GM19099 (cell line): ENCODE measurements around the gene CTBP2.

Experiments
- POLR2A ChIP-seq: IDR thresholded peaks from 3 replicates; pipeline ENCODE4 v1.6.1; 2011; ENCODE audit warnings: low read depth; ENCODE audit not compliant: insufficient read length; ENCODE audit errors: extremely low read depth

CTBP2 gene

DNA sequence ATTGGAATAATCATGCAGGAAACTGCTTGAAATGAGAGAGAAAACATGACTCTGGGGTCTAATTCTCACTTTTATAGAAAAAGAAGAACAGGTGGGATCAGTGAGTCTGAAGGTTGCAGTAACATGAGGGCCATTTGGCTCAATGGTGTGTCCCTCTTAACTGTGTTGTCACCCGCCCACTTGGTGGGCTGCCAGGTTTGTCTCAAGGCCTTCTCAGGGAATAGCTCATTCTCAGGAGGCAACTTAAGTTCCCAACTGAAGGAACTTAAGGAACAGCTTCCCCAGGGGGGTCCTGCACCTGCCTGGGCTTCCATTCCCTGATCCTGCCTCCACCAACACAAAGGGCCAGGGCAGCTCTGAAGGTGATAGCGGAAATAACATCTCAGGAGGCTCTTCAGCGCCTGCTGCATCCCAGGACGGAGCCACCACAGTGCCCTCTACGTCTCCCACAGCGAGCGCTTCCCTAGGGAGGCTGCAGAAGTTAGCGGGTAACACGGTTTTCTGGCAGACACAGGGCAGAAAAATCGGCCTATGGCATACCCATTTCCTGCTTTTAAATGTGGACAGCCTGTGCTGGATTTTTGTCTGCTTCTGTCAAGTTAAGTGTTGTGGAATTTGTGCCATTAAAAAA lies 129.7 kb downstream of the CTBP2 start:
- TF ChIP-seq POLR2A: no peak

DNA sequence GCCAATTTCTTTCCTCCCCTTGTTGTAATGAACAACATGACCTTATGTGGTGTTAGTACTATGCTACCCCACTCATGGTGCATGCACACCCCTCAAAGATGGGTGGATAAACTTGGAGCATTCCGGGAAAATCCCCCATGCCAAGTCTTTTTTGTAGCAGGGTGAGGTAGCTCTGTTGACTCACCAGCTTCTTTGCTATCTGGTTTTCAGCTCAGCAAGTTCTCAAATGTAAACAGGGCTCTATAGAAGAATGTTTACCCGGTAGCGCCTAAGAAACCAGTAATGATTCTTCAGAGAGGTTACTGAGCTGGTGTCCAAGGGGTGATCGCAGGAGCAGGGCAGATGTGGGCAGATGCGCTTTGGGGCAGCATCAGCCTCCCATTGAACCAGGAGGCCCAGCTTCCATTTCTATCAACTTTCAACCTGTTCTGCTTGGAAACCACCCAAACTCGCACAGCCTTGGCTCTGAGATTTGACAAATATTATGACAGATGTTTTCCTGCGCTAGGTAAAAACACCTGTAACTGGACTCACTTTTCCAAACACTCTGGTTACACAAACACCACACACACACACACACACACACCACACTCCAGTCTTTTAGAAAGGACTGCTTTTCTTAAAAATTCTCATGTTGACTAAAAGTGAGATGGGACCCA lies 130.7 kb downstream of the CTBP2 start:
- no peak for TF ChIP-seq POLR2A

DNA sequence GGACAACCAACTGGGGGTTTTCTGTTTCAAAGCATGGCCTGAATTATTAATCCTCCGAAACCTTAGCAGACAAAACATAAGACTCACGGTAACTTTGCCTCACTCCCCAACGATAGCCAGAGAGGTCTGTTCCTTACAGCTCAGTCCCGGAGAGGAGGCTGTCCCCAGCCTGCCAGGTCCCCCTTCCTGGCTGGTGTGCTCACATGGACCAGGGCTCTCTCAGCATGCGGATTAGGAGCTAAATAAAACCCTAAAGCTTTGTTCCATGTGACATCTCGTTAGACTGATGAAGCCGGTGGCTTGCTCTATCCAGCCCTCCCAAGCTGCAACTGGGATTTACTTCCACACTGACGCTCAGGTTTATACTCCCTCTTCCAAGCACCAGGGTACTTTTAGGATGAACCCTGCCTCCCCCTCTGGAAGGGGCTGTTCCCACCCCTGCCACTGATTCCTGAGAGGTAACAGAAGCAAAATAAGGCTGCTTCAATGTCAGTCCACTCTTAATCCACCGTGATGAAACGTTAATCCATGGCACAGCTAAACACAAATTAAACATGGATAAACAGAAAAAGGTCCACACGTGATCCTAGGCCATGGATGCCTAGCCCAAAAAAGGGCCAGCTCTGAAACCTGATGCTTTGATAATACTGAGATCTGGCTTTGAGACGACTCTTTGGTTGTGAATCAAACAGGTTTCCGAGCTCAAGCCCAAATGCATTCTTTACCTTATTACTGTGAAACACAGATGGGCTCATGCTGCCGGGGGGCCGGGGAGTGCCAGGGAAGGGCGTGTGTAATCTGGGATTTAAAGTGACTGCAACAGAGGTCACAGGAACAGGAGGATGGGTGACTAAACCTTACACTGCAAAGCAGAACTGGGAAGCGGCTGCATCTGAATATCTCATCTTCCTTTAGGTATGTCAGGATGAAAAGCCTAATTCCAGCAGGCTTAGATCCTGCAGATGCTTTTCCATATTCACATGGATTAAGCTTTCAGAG lies 132.2 kb downstream of the CTBP2 start:
- TF ChIP-seq POLR2A: no peak

DNA sequence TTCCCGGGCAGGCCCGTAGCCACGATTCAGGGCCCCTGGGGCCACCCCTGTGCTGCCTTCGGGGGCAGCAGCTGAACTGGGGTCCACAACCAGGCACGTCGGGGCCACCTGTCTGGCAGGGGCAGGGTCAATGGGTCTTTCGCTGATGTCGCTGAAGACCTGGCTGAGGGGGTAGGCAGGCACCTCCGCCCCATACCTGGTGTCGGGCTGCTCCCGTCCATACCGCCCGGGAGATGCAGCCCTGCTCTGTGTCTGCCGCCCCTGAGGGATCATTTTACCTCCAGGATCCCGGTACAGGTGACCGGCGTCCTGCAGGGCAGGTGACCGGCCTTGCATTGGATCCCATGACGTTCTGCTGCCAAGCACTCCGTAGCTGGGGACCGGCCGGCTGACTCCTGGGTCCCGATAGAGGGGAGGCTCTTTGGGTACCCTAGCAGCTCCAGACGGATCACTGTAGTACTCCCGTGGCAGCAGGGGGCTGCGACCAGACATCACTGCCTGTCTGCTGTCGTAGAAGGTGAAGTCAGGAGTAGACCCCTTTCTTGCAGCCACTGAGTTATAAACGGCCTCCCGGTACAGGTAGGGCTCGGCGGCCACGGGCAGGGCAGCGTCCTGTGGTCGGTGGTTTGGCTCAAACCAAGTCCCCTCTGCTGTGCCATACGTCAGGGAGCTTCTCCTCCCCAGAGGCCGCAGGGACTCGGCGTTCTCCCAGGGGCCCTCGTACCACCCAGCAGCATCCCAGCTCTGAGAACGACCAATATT lies 133.2 kb downstream of the CTBP2 start:
- no peak for TF ChIP-seq POLR2A

DNA sequence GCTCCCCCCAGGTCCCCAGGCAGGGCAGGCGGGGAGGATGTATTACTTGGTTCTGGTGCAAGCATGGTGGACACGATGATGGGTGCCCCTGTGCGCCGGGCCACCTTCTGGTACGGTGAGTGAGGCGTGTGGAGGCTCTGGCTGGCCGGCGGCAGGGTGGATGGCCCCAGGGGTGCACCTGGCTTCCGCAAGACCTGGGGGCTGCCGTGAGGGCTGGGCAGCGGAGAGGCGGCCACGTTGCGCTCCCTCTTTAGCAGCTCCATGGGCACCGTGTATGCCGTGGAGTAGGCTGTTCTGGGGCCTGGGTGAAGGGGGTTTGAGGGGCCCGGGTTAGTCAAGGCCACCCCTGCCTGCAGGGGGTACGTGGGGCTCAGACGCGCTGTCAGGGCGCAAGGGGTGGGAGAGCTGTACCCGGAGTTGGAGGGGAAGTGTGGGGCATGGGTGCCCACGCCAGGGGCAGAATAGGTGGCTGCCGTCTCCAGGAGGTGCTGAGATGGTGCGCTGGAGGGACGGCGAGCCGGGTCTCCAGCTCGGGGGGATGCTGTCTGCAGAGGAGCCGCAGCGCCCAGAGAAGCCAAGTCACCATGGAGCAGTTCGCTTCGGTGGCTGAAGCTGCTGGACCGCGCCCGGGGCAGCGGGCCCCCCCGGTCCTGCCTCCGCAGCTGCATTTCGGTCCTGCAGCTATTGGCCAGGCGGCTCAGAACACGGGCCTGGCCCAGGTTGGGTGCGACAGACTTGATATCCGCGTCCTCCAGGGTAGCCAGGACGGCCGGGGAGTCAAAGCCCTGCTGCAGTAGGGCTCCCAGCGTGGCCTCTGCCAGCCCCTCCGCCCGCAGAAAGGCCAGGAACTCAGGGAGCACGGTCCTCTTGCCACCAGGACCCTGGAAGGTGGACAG lies 134.1 kb downstream of the CTBP2 start:
- TF ChIP-seq POLR2A: no peak

DNA sequence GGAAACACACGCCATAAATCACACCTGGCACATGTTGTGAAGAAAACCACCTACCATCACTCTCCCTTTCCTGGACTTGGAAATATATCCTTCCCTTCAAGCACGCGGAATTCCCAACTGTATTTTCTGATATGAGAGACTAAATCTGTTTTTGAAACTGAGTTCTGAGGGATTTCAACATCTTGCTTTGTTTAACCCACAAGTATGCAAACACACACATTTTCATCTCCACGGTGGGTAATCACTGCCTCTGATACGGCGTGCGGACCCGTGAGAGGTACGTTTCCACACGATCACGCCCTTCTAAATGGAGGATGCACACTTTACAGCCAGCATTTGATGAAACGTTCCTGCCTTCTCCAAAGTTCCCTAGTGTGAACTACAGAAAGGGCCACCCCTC lies 135.0 kb downstream of the CTBP2 start:
- TF ChIP-seq POLR2A: no peak

DNA sequence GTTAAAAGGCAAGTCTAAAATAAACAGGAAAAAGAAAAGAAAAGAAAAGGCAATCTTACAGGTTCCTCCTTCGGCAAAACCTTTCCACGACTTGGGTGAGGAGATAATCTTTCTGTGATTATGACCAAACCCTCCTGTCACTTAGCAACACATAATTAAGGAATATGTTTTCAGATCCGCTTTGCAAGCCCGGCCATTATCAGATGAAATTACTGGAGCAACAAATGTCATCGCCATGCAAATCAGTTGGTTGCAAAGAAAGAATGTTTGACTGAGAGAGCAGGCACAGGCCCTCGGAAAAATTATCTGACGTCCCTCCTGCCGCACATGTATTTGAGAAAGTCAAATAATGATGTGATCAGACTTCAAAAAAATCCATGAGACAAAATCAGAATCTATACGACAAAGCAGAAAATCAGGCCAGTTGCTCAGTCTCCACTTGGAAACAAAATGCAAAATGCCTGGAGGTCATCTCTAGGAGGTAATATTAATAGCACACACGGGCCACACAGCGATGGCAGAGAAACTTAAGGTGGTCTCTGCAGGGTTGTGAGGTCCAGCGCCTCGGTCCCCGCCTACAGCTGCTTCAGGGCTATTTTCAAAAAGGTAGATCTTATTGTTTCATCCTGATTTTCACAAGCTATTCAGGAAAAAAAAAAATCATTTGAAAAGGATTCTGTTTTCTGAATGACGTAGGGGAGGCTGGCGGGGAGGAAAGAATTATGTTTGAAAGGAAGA lies 135.7 kb downstream of the CTBP2 start:
- TF ChIP-seq POLR2A: no peak

DNA sequence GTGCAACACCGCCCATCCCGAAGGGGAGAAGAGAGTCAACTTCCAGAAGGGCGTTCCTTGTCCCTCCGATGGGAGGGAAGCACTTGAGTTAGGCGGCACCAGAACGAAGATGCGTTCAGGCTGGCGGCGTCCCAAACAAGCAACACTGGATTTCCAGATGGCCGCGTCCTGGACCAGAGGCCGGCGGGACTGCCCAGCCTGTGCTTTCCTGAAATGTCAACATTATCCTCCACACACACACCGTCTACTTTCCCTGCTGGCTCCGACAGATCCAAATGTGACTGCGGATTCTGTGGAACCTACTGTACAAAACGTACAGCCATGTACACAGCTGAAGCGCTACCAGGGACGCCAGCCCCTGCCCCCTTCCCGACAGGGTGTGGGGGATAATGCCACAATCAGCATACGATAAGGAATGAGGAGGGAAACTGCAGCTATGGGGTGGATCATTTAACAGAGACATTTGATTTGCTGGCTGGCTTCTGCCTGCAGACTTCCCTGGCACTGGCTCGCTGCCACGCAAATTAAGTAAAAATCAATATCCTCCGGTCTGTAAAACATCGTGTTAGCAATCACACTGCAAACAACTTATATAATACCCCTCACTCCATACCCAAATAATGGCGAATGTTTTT lies 136.4 kb downstream of the CTBP2 start:
- TF ChIP-seq POLR2A: no peak

DNA sequence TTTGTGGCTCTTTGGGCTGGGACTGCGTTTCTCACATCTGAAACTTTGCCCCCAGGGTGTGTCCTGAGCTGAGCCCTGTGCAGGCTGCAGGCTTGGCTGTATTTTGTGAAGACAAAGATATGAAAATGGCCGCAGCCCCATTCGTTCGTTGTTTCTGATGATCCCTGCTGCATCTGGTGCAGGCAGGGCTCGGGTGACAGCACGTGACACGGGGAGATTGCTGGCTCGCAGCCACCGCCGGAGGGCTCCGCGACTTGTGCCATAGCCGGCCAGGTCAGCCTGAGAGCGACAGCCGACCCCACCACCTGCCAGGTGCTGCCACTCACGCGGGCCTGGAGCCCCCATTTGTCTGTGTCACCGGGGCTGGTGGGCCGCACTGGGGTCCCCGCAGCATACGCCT lies 137.1 kb downstream of the CTBP2 start:
- no peak for TF ChIP-seq POLR2A

DNA sequence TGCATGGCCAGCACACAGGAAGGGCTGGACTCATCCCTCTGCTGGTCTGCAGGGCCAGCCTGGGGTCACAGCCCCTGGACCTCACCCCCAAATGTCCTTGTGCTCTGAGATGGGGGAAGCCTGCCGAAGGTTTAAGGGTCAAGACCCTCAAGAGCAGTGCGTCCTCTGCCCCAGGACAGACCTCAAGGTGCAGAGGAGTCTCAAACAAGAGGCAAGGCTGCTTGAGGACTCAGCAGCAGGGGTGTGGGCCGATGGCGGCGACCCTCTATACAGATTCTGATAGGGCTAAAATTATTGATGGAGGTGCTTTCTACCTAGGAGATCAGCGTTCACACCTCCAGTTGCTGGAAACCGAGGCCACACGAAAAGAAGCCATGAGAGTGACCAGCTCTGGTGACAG lies 137.7 kb downstream of the CTBP2 start:
- no peak for TF ChIP-seq POLR2A

DNA sequence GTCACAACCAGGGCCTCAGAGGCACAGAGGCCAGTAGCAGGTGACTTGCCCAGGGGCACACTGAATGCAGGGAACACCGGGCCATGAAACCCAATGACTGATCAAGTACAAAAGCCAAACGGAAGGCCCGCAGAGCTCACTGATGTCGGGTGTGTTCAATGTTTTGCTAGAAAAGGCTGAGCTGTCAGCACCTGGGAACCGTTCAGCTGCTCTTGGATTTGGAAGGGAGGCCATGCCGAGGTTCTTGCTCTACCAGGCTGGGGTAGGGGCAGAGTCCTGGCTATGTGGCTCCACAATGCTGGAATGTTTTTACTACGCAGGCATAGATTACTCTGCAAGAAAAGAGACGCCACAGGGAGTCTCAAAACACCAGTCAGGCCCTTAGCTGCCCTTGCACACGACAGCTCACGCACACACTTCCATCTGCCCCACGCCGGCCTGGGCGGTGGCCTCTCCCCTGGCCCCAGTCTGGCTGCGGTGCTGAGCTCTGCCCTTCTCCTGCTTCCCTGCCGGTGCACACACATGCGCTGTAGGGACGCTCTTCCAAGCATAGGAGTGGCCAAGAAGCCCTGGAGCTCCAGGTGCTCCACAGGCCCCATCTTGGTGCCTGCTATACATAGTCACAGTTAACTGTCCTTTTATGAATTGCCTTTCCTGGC lies 138.5 kb downstream of the CTBP2 start:
- TF ChIP-seq POLR2A: no peak

DNA sequence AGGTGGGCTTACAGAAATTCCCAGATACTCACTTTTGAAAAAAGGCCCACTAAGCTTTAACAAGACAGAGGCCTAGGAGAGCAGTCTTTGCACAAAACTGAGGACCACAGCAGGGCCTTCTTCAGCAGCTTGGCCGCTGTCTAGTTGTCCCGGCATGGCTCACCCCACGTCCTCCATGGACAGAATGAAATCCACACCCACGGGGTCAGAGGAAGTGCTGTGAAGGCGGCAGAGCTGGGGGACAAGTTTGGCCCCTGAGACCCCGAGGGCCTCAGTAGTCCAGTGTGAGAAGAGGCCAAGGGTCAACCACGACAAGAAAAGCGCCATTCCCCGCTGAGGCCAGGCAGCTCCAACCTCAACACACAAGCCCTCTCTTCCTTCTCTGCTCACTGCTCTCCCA lies 139.5 kb downstream of the CTBP2 start:
- no peak for TF ChIP-seq POLR2A

DNA sequence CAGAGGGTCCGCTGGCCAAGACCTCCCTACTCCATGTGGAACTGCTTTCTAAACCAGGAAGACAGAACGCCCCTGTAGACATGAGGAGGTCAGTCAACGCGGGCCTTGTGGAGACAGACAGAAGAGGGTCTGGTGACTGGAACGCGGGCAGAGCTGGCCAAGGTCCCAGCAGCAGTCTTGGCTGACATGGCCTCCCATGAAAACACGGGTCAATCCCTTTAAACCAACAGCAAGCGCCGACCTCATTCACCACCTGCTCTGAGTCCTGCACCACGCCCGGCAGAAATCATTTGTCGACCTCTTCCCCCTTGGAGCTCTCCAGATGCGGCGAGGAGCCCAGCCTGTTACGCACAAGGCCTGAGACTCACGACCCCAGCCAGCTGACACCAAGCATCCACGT lies 140.0 kb downstream of the CTBP2 start:
- no peak for TF ChIP-seq POLR2A

DNA sequence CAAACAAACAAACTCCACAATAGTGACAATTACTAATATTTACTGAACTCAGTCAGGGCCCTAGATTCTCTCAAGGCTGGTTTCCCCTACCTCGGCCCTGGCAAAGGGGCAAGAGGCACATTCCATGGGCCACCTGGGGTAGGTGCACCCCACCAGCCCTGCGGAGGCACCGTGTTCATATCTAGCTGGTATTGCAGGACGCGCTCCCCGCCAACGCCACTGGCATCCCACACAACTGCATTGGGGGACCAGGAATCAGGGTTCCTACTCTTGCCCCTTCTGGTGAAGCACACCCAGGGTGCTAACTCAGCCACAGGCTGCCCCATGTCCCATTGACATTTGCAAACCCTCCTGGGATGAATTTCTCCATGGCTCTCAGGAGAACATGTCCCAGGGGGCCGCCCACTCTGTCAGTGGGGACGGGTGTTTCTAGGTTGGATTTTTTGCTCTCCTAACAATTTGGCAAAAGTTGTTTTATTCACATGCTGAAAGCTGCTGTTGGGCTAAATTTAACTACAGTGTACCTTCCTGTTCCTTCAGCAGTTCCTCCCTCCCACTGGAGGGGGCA lies 141.7 kb downstream of the CTBP2 start:
- TF ChIP-seq POLR2A: no peak
